KBM-7 (cell line): ENCODE results near the gene DPP8.
A peak's percentile ranks its signal among the peaks of the same experiment; 100 is the strongest.

Experiments used
- DNase-seq: peaks from one replicate; pipeline ENCODE4 v3.0.0-alpha.2; 2015
- in situ Hi-C: fragments of 300-500 bp; cut with MboI; formaldehyde crosslinking; loops from 2 replicates; pipeline ENCODE4 v1.14.3; 2020; ENCODE audit warnings: low sequenced_read_pairs, low pct_unique_long_range_greater_than_20kb, mixed read lengths

Gene DPP8

GRCh38 chr15:65451989-65452388, 65.5 kb downstream of the DPP8 start:
- in situ Hi-C loops = no loop called here
- no peak for DNase-seq

GRCh38 chr15:65450556-65450955, 66.9 kb downstream of the DPP8 start:
- DNase-seq = no peak
- in situ Hi-C loops = no loop called here

- no peak for DNase-seq
- in situ Hi-C loops = no loop called here
Observed at GRCh38 chr15:65447145-65447544, 70.3 kb downstream of the DPP8 start.

GRCh38 chr15:65434201-65434600, 83.3 kb downstream of the DPP8 start:
- no peak for DNase-seq
- in situ Hi-C loops = no loop called here

- DNase-seq = no peak
- in situ Hi-C loops = no loop called here
Observed at GRCh38 chr15:65431731-65432130, 85.8 kb downstream of the DPP8 start.

- no peak for DNase-seq
- in situ Hi-C loops = no loop called here
Observed at GRCh38 chr15:65426216-65426853, 91.2 kb downstream of the DPP8 start.

GRCh38 chr15:65424683-65425082, 92.8 kb downstream of the DPP8 start:
- in situ Hi-C loops = no loop called here
- DNase-seq = no peak

- no peak for DNase-seq
Observed at GRCh38 chr15:65423976-65424679, 93.4 kb downstream of the DPP8 start.

GRCh38 chr15:65423150-65423975, 94.1 kb downstream of the DPP8 start:
- in situ Hi-C loops = no loop called here
- DNase-seq = no peak

More at GRCh38 chr15:65423976-65424679, 93.4 kb downstream of the DPP8 start:
- in situ Hi-C loops = no loop called here

- peak; percentile 82 for DNase-seq
- in situ Hi-C loops = no loop called here
Observed at GRCh38 chr15:65421360-65422215, 95.9 kb downstream of the DPP8 start.

- in situ Hi-C loops = no loop called here
- no peak for DNase-seq
Observed at GRCh38 chr15:65420975-65421359, 96.5 kb downstream of the DPP8 start.

GRCh38 chr15:65418596-65418995, 98.9 kb downstream of the DPP8 start:
- in situ Hi-C loops = no loop called here
- DNase-seq = no peak

GRCh38 chr15:65416845-65417416, 100.6 kb downstream of the DPP8 start:
- in situ Hi-C loops = no loop called here
- DNase-seq = no peak

- in situ Hi-C loops = no loop called here
Observed at GRCh38 chr15:65414841-65415621, 102.5 kb downstream of the DPP8 start.

GRCh38 chr15:65413760-65414144, 103.7 kb downstream of the DPP8 start:
- in situ Hi-C loops = no loop called here
- no peak for DNase-seq

More at GRCh38 chr15:65414841-65415621, 102.5 kb downstream of the DPP8 start:
- DNase-seq = no peak

- no peak for DNase-seq
- in situ Hi-C loops = no loop called here
Observed at GRCh38 chr15:65413051-65413759, 104.3 kb downstream of the DPP8 start.

GRCh38 chr15:65412556-65412955, 104.9 kb downstream of the DPP8 start:
- DNase-seq = no peak
- in situ Hi-C loops = no loop called here
